HepG2 (cell line): ENCODE measurements around the gene SRXN1. TPM values are rescaled to one million over a fixed set of nuclear protein-coding genes. Genes with fewer than 3 reads are reported as not detected.

Source experiments
- ARNT ChIP-seq: fragments of 450-650 bp; IDR thresholded peaks from 2 replicates; pipeline ENCODE4 v1.6.1; 2017
- ARNTL ChIP-seq: sonication (generic); formaldehyde crosslinking; IDR thresholded peaks from 2 replicates; pipeline ENCODE4 v1.4.0; 2020; ENCODE audit warnings: mild to moderate bottlenecking, missing genetic modification reagents
- CENPBD1 ChIP-seq: sonication (generic); formaldehyde crosslinking; IDR thresholded peaks from 2 replicates; pipeline ENCODE4 v1.8.0; 2022; ENCODE audit warnings: missing genetic modification reagents, low read depth, mild to moderate bottlenecking, borderline replicate concordance
- CHD4 ChIP-seq: fragments of 200-600 bp; sonication (generic); IDR thresholded peaks from 2 replicates; pipeline ENCODE4 v1.7.0; 2017; ENCODE audit warnings: mild to moderate bottlenecking, low read length, borderline replicate concordance
- DNMT1 ChIP-seq: sonication (generic); formaldehyde crosslinking; IDR thresholded peaks from 2 replicates; pipeline ENCODE4 v1.5.1; 2020; ENCODE audit warnings: mild to moderate bottlenecking, missing genetic modification reagents
- FOSL1 ChIP-seq: sonication (generic); formaldehyde crosslinking; IDR thresholded peaks from 2 replicates; pipeline ENCODE4 v1.9.0; 2021; ENCODE audit warnings: missing genetic modification reagents, borderline replicate concordance
- HDAC6 ChIP-seq: fragments of 200-600 bp; sonication (generic); IDR thresholded peaks from 2 replicates; pipeline ENCODE4 v1.7.0; 2017; ENCODE audit warnings: mild to moderate bottlenecking, antibody characterized with exemption, low read length, low read depth
- IKZF5 ChIP-seq: IDR thresholded peaks from 2 replicates; pipeline ENCODE4 v1.6.1; 2018; ENCODE audit warnings: missing genetic modification reagents, mild to moderate bottlenecking, missing compliant biosample characterization
- ISX ChIP-seq: sonication (generic); formaldehyde crosslinking; conservative IDR thresholded peaks from 2 replicates; pipeline ENCODE4 v1.5.0; 2020; ENCODE audit warnings: missing genetic modification reagents
- KDM4B ChIP-seq: sonication (generic); formaldehyde crosslinking; IDR thresholded peaks from 2 replicates; pipeline ENCODE4 v1.4.0; 2020; ENCODE audit warnings: missing genetic modification reagents
- MTA3 ChIP-seq: sonication (generic); formaldehyde crosslinking; IDR thresholded peaks from 2 replicates; pipeline ENCODE4 v1.4.0; 2020; ENCODE audit warnings: missing genetic modification reagents
- MTF2 ChIP-seq: sonication (generic); formaldehyde crosslinking; IDR thresholded peaks from 2 replicates; pipeline ENCODE4 v1.5.0; 2020; ENCODE audit warnings: missing genetic modification reagents, borderline replicate concordance
- SNAPC5 ChIP-seq: sonication (generic); formaldehyde crosslinking; IDR thresholded peaks from 2 replicates; pipeline ENCODE4 v1.8.1; 2023; ENCODE audit warnings: mild to moderate bottlenecking, missing genetic modification reagents, borderline replicate concordance
- ZFP41 ChIP-seq: sonication (generic); formaldehyde crosslinking; IDR thresholded peaks from 2 replicates; pipeline ENCODE4 v1.4.0; 2020; ENCODE audit warnings: mild to moderate bottlenecking, missing genetic modification reagents, borderline replicate concordance
- ZNF101 ChIP-seq: sonication (generic); formaldehyde crosslinking; IDR thresholded peaks from 2 replicates; pipeline ENCODE4 v1.4.0; 2020; ENCODE audit warnings: mild to moderate bottlenecking, low read depth, missing genetic modification reagents, borderline replicate concordance
- ZNF337 ChIP-seq: sonication (generic); formaldehyde crosslinking; IDR thresholded peaks from 2 replicates; pipeline ENCODE4 v1.5.1; 2020; ENCODE audit warnings: missing genetic modification reagents, low read depth, mild to moderate bottlenecking, borderline replicate concordance
- ZNF468 ChIP-seq: sonication (generic); formaldehyde crosslinking; IDR thresholded peaks from 2 replicates; pipeline ENCODE4 v1.8.0; 2022; ENCODE audit warnings: mild to moderate bottlenecking, moderate library complexity, missing genetic modification reagents
- ZNF496 ChIP-seq: sonication (generic); formaldehyde crosslinking; IDR thresholded peaks from 2 replicates; pipeline ENCODE4 v1.8.1; 2023; ENCODE audit warnings: mild to moderate bottlenecking, moderate library complexity, missing genetic modification reagents; ENCODE audit not compliant: insufficient replicate concordance
- ZNF501 ChIP-seq: sonication (generic); formaldehyde crosslinking; IDR thresholded peaks from 2 replicates; pipeline ENCODE4 v1.5.1; 2020; ENCODE audit warnings: mild to moderate bottlenecking, moderate library complexity, missing genetic modification reagents
- ZNF605 ChIP-seq: sonication (generic); formaldehyde crosslinking; IDR thresholded peaks from 2 replicates; pipeline ENCODE4 v1.8.0; 2022; ENCODE audit warnings: mild to moderate bottlenecking, missing genetic modification reagents
- ZNF670 ChIP-seq: sonication (generic); formaldehyde crosslinking; IDR thresholded peaks from 2 replicates; pipeline ENCODE4 v1.8.0; 2022; ENCODE audit warnings: mild to moderate bottlenecking, missing genetic modification reagents, borderline replicate concordance
- ZNF839 ChIP-seq: sonication (generic); formaldehyde crosslinking; IDR thresholded peaks from 2 replicates; pipeline ENCODE4 v1.4.0; 2020; ENCODE audit warnings: missing genetic modification reagents, mild to moderate bottlenecking, borderline replicate concordance
- ZSCAN12 ChIP-seq: sonication (generic); formaldehyde crosslinking; IDR thresholded peaks from 2 replicates; pipeline ENCODE4 v1.9.0; 2021; ENCODE audit warnings: mild to moderate bottlenecking, missing genetic modification reagents
- polyA plus RNA-seq, 8 experiments: library from polyadenylated mRNA; depleted of rRNA in 3 of 8; stranded (reverse) in 7 of 8; unstranded in 1 of 8; fragments of >200 nt; fragmentation: Illumina TruSeq in 4 of 8; extraction: Trizol in 4 of 8; gene quantifications; 2 replicates each; pipeline versions ENCODE4 v1.2.1 to v1.2.3, GENCODE V29; 2011 to 2016; ENCODE audit warnings: low read depth in 4 of 8, missing spikeins in 1 of 8, mixed read lengths in 1 of 8; ENCODE audit not compliant: insufficient read depth in 1 of 8
- total RNA-seq, 5 experiments: library from RNA; depleted of rRNA; stranded (reverse); fragments of >200 nt; fragmentation: Illumina TruSeq; extraction: Trizol; gene quantifications; 2 replicates each; pipeline ENCODE4 v1.2.3, GENCODE V29; 2016; ENCODE audit warnings: low read depth in 1 of 5
- TF ChIP-seq, protein P1 (sequence below): sonication (generic); formaldehyde crosslinking; conservative IDR thresholded peaks from 2 replicates; pipeline ENCODE4 v1.4.0; 2020; ENCODE audit warnings: missing genetic modification reagents

SRXN1 gene
- total and polyA plus RNA-seq, 2 of the 13 experiments (the other 11 are each of a cell fraction or from before 2014, with no cell fraction given) = 29.9 to 87.7 TPM

- no peak for TF ChIP-seq ZNF496 (CRISPR knock-in tag)
- no peak for TF ChIP-seq SNAPC5 (CRISPR knock-in tag)
- peak; percentile 62 for TF ChIP-seq DNMT1 (CRISPR knock-in tag)
- TF ChIP-seq ARNTL = peak; percentile 57; the same call in 1 of the 2 replicates
- TF ChIP-seq, protein P1, sequence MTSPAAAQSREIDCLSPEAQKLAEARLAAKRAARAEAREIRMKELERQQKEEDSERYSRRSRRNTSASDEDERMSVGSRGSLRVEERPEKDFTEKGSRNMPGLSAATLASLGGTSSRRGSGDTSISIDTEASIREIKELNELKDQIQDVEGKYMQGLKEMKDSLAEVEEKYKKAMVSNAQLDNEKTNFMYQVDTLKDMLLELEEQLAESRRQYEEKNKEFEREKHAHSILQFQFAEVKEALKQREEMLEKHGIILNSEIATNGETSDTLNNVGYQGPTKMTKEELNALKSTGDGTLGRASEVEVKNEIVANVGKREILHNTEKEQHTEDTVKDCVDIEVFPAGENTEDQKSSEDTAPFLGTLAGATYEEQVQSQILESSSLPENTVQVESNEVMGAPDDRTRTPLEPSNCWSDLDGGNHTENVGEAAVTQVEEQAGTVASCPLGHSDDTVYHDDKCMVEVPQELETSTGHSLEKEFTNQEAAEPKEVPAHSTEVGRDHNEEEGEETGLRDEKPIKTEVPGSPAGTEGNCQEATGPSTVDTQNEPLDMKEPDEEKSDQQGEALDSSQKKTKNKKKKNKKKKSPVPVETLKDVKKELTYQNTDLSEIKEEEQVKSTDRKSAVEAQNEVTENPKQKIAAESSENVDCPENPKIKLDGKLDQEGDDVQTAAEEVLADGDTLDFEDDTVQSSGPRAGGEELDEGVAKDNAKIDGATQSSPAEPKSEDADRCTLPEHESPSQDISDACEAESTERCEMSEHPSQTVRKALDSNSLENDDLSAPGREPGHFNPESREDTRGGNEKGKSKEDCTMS (CRISPR knock-in tag) = 0 out of 2 replicates have a peak, but pooled peaks have one; percentile 25
- peak; percentile 87; the same call in 1 of the 2 replicates for TF ChIP-seq ZNF670
- no peak for TF ChIP-seq ISX
- no peak; the same call in 1 of the 2 replicates for TF ChIP-seq ZNF605 (CRISPR knock-in tag)
- TF ChIP-seq ZNF101 (CRISPR knock-in tag) = no peak
- no peak; the same call in 1 of the 2 replicates for TF ChIP-seq CENPBD1 (CRISPR knock-in tag)
- no peak for TF ChIP-seq MTA3 (CRISPR knock-in tag)
- no peak for TF ChIP-seq ZNF839 (CRISPR knock-in tag)
- no peak; the same call in 1 of the 2 replicates for TF ChIP-seq ZFP41 (CRISPR knock-in tag)
- TF ChIP-seq HDAC6 = no peak
- peak; percentile 46; the same call in 1 of the 2 replicates for TF ChIP-seq ZNF337 (CRISPR knock-in tag)
- peak; percentile 53; the same call in 1 of the 2 replicates for TF ChIP-seq KDM4B (CRISPR knock-in tag)
- no peak for TF ChIP-seq FOSL1 (CRISPR knock-in tag)
- peak; percentile 93; the same call in 1 of the 2 replicates for TF ChIP-seq ZNF468 (CRISPR knock-in tag)
- TF ChIP-seq ZSCAN12 (CRISPR knock-in tag) = peak; percentile 73; the same call in 1 of the 2 replicates
- no peak for TF ChIP-seq ARNT
- no peak for TF ChIP-seq MTF2
- TF ChIP-seq IKZF5 (CRISPR knock-in tag) = peak; percentile 83
- peak; percentile 66 for TF ChIP-seq CHD4
- TF ChIP-seq ZNF501 (CRISPR knock-in tag) = peak; percentile 97
These were observed 7.5 kb downstream of the SRXN1 start (continued) for GRCh38 chr20:645318-646106.
